GM21825 (cell line): ENCODE measurements around the gene ALDOB.
A peak's percentile ranks its signal among the peaks of the same experiment; 100 is the strongest.

Experiments used
- ATAC-seq: cut with Tn5 transposase; IDR thresholded peaks from one replicate; pipeline ENCODE4 v1.9.1; 2021; ENCODE audit warnings: mild to moderate bottlenecking, moderate library complexity; ENCODE audit not compliant: unreplicated experiment

The ALDOB gene

GRCh38 chr9:101427957-101428655 is 7.5 kb downstream of the ALDOB start:
- ATAC-seq, result no peak

DNA sequence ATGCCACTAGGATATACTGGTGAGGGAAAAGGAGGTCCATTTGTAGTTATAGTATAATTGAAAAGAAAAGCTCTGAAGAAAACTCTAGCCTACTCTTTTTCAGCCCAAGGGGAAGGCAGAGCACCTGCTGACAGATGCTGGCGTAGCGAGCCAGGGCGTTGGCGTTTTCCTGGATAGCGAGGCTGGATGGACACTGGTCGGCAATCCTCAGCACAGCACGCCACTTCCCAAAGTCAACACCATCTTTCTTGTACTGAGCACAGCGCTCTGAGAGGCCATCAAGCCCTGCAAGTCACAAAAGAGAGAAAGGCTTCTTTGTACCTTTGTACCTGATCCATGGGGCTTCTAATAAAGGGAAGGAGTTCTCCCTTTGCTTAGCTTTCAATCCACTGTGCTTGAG is 8.2 kb downstream of the ALDOB start:
- ATAC-seq, result no peak

DNA sequence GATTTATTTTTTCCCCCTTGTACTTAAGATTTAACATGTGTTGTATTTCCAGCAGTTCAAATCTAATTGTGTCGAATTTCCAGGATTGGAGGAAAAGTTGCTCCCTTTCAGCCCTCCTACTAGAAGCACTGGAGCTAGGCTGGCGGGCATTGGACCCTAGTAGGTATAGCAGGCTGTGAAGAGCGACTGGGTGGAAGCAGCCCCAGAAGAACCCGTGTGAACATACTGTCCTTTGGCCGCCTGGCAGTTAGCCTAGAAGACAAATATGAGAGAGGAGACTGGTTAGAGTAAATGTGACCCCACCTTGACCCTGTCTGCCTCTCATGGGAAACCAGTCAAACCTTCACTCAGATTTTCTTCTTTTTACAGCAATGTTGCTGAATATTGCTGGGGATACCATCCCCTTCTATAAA is 13.9 kb downstream of the ALDOB start:
- ATAC-seq, result no peak

GRCh38 chr9:101419863-101420262 is 15.7 kb downstream of the ALDOB start:
- no peak for ATAC-seq

- no peak for ATAC-seq
Measured at GRCh38 chr9:101418518-101419430, 16.8 kb downstream of the ALDOB start.

DNA sequence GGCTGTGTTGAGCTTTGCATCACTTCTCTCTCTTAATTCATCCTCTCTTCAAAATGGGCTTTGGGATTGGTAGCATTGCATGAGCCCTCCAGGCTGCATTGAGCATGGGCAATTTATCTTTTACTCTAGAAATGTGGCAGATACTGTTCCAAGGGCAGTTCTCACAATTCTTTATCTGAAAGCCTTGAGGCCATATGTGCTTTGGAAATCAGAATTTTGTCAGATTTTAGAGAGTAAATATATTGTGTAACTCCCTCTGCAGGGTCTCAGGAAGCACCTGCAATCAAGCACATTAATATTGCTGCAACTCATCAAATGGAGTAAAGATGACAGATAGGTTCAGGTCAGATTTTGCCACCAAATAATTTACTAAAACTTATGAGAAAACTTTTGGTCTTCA is 17.6 kb downstream of the ALDOB start:
- ATAC-seq, result no peak

- no peak for ATAC-seq
Measured at GRCh38 chr9:101417389-101417788, 18.2 kb downstream of the ALDOB start.

- ATAC-seq, result no peak
Measured at GRCh38 chr9:101415578-101415977, 20.0 kb downstream of the ALDOB start.

DNA sequence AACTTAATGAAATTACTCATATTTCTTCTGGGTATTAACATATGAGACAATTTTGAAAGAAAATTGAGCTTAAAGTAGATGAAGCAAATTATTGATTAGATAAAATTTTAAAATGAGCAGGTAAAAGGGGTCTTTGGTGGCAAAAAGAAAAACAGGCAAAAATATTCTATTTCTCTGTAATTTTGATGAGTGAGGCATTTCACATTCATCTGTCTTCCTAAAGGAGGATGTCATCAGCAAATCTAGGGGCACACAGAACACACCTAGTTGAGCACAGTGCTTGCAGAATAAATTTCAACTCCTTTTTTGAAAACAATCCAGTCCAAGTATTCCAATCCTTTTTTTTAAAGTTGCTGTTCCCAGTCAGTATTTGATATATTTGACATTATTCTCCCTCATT is 20.7 kb downstream of the ALDOB start:
- ATAC-seq, result no peak

- no peak for ATAC-seq
Measured at GRCh38 chr9:101409079-101409477, 26.5 kb downstream of the ALDOB start.

- no peak for ATAC-seq
Measured at GRCh38 chr9:101408374-101409078, 27.0 kb downstream of the ALDOB start.

- ATAC-seq, result no peak
Measured at GRCh38 chr9:101403516-101404285, 31.9 kb downstream of the ALDOB start.

DNA sequence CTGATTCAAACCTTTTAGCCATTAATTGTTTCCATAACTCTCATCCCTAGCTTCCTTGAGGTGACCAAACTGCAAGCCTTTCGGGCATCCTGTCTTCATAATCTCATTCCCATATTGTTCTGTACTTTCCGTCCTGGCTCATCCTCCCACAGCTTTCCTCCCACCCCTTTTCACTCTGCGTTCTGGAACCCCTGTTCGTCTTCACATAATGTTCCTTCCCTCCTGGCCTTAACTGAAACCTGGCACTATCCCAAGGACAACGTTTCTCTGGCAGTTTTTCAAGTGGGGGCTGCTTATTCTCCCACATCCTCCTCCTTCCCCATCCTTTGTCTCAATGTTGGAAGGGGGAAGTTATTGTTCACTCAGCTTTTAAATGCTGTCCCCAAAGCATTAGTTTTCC is 35.5 kb downstream of the ALDOB start:
- ATAC-seq, result no peak

GRCh38 chr9:101399643-101399970 is 36.0 kb downstream of the ALDOB start:
- ATAC-seq, result no peak

- ATAC-seq, result peak; percentile 9
Measured at GRCh38 chr9:101398930-101399642, 36.5 kb downstream of the ALDOB start.

DNA sequence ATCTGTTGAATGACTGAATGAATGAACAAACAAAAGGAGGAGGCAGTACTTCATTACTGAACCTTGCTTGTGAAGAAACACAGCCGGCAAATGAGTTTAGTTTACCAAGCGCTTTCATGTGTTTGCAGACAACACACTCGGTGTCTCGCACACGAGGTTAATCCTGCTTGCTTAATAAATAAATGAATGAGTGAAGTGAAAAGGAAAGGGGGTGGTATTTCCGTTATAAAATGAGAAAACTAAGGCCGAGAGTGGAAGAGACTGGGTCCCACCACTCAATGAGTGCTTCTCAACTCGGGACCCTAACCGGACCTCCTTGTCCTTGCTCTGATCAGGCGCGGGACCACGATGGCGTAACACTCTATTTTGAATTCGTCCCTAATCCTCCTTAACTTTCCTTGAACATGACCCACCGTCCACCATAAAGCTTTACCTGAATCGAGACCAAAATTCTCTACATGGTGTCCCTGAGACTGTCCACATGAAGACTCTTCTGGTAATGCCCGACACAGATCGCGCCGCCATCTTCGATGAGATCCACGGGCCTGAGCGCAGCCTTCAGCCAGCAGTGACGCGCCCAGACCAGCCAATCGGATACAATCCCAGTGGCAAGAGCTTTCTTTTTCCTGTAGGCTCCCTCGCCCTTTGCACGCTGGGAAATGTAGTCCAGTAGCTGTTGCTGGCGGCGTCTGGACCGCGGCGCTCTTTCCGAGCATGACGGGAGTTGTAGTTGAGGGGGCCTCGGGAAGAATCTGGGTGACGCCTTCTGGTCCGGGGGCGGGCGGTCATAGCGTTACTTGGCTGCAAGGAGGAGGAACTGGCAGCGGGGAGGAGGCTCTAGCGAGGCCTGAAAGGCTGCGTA is 37.3 kb downstream of the ALDOB start, which contains the start of the genes MRPL50 and ZNF189:
Gene MRPL50, minus strand, starts transcription at position 551 of the 862 bp plus-strand sequence. Its CDS starts 26 bp downstream, at position 525.
Gene ZNF189, plus strand, starts transcription at position 784 of the 862 bp plus-strand sequence. CDS start 306 bp downstream, outside the sequence.
- ATAC-seq, result peak; percentile 98

- ATAC-seq, result no peak
Measured at GRCh38 chr9:101397746-101398067, 37.9 kb downstream of the ALDOB start.

- ATAC-seq, result no peak
Measured at GRCh38 chr9:101394687-101395086, 40.9 kb downstream of the ALDOB start.

GRCh38 chr9:101393135-101393534 is 42.4 kb downstream of the ALDOB start:
- no peak for ATAC-seq
